Measurements from ENCODE around the gene CHAD. TPM values are rescaled to one million over a fixed set of nuclear protein-coding genes. Genes with fewer than 3 reads are reported as not detected.

CHAD gene
- total and polyA plus RNA-seq, 2 of the 13 experiments (the other 11 are each of a cell fraction or from before 2014, with no cell fraction given): 1.4 TPM; not detected in 1

- TF ChIP-seq ZFP91 (CRISPR knock-in tag; IDR thresholded peaks at IDR 0.05; ENCODE audit: borderline replicate concordance) (peak; percentile 45; the same call in 1 of the 2 replicates), ZBTB34 (CRISPR knock-in tag; IDR thresholded peaks at IDR 0.05) (no peak), CERS6 (CRISPR knock-in tag; IDR thresholded peaks at IDR 0.05) (no peak), NR2F6 (IDR thresholded peaks at IDR 0.05) (peak; percentile 42; the same call in 1 of the 2 replicates), NR2F6 (CRISPR knock-in tag; IDR thresholded peaks at IDR 0.05) (peak; percentile 33; the same call in 1 of the 2 replicates), ZNF639 (CRISPR knock-in tag; conservative IDR thresholded peaks at IDR 0.05) (peak; percentile 71), ELF3 (CRISPR knock-in tag; IDR thresholded peaks at IDR 0.05) (peak; percentile 11), ZNF235 (CRISPR knock-in tag; IDR thresholded peaks at IDR 0.05; ENCODE audit: borderline replicate concordance) (no peak), HNF4G (IDR thresholded peaks at IDR 0.05; ENCODE audit: borderline replicate concordance, low read depth, low read length) (no peak), HNF4G (CRISPR knock-in tag; IDR thresholded peaks at IDR 0.05; ENCODE audit: borderline replicate concordance, low read depth) (no peak), RELA (CRISPR knock-in tag; IDR thresholded peaks at IDR 0.05) (no peak), ZNF501 (CRISPR knock-in tag; IDR thresholded peaks at IDR 0.05) (peak; percentile 69), ZNF138 (CRISPR knock-in tag; IDR thresholded peaks at IDR 0.05; ENCODE audit: low read depth) (0 out of 2 replicates have a peak, but pooled peaks have one; percentile 17), MYPOP (CRISPR knock-in tag; IDR thresholded peaks at IDR 0.05) (peak; percentile 70; the same call in 1 of the 2 replicates), ZNF224 (CRISPR knock-in tag; IDR thresholded peaks at IDR 0.05) (0 out of 2 replicates have a peak, but pooled peaks have one; percentile 45), GMEB1 (CRISPR knock-in tag; IDR thresholded peaks at IDR 0.05; ENCODE audit: borderline replicate concordance) (peak; percentile 59), ZNF335 (CRISPR knock-in tag; IDR thresholded peaks at IDR 0.05) (0 out of 2 replicates have a peak, but pooled peaks have one; percentile 72), IKZF4 (CRISPR knock-in tag; IDR thresholded peaks at IDR 0.05; ENCODE audit: borderline replicate concordance, low read depth, not compliant biosample characterization) (peak; percentile 12), ZNF703 (CRISPR knock-in tag; IDR thresholded peaks at IDR 0.05; ENCODE audit: borderline replicate concordance) (no peak), HMGA1 (CRISPR knock-in tag; conservative IDR thresholded peaks at IDR 0.05) (no peak)
These were observed 41.6 kb downstream of the CHAD start (continued) for GRCh38 chr17:50426814-50427787.
